WTC11 (cell line): ENCODE data around the gene MAPK12.

ENCODE experiments used
- CBFB ChIP-seq: sonication (generic); formaldehyde crosslinking; IDR thresholded peaks from 2 replicates; pipeline ENCODE4 v1.8.1; 2022; ENCODE audit warnings: mild to moderate bottlenecking, low read depth, missing genetic modification reagents
- CREM ChIP-seq: sonication (generic); formaldehyde crosslinking; IDR thresholded peaks from 2 replicates; pipeline ENCODE4 v1.8.1; 2022; ENCODE audit warnings: mild to moderate bottlenecking, missing genetic modification reagents, moderate library complexity
- CTCF ChIP-seq: fragments of 200-600 bp; IDR thresholded peaks from 2 replicates; pipeline ENCODE4 v1.8.0; 2022; ENCODE audit warnings: antibody characterized with exemption
- ERG ChIP-seq: fragments of 250-450 bp; sonication (Bioruptor Pico); IDR thresholded peaks from 2 replicates; pipeline ENCODE4 v1.8.0; 2021; ENCODE audit warnings: mild to moderate bottlenecking
- HMGXB4 ChIP-seq: sonication (generic); formaldehyde crosslinking; IDR thresholded peaks from 2 replicates; pipeline ENCODE4 v1.8.1; 2023; ENCODE audit warnings: mild to moderate bottlenecking, moderate library complexity, missing genetic modification reagents
- JUN ChIP-seq: sonication (generic); formaldehyde crosslinking; IDR thresholded peaks from 2 replicates; pipeline ENCODE4 v1.8.0; 2023; ENCODE audit warnings: mild to moderate bottlenecking, missing genetic modification reagents
- NR2C2 ChIP-seq: sonication (generic); formaldehyde crosslinking; IDR thresholded peaks from 2 replicates; pipeline ENCODE4 v1.8.0; 2022; ENCODE audit warnings: mild to moderate bottlenecking, missing genetic modification reagents
- SOX15 ChIP-seq: fragments of 250-450 bp; sonication (Bioruptor Pico); IDR thresholded peaks from 2 replicates; pipeline ENCODE4 v1.9.0; 2021; ENCODE audit warnings: mild to moderate bottlenecking
- TCF7 ChIP-seq: sonication (generic); formaldehyde crosslinking; IDR thresholded peaks from 2 replicates; pipeline ENCODE4 v1.8.0; 2022; ENCODE audit warnings: mild to moderate bottlenecking, low read depth, missing genetic modification reagents, moderate library complexity
- ZBTB21 ChIP-seq: sonication (generic); formaldehyde crosslinking; IDR thresholded peaks from 2 replicates; pipeline ENCODE4 v1.8.1; 2023; ENCODE audit warnings: mild to moderate bottlenecking, missing genetic modification reagents, borderline replicate concordance
- ZNF121 ChIP-seq: sonication (generic); formaldehyde crosslinking; IDR thresholded peaks from 2 replicates; pipeline ENCODE4 v1.8.0; 2023; ENCODE audit warnings: missing genetic modification reagents

GRCh38 chr22:50277761-50278160 lies 16.3 kb upstream of the MAPK12 start:
- TF ChIP-seq ERG (CRISPR knock-in tag) = no peak
- TF ChIP-seq CTCF = no peak
- TF ChIP-seq CREM = no peak
- TF ChIP-seq NR2C2 (CRISPR knock-in tag) = no peak
- TF ChIP-seq SOX15 (CRISPR knock-in tag) = no peak
- TF ChIP-seq ZNF121 = no peak
- no peak for TF ChIP-seq ZBTB21 (CRISPR knock-in tag)
- no peak for TF ChIP-seq JUN (CRISPR knock-in tag)
- TF ChIP-seq TCF7 (CRISPR knock-in tag) = no peak
- TF ChIP-seq HMGXB4 = no peak
- TF ChIP-seq CBFB = no peak
